ENCODE data around the gene FBXL16. TPM values are rescaled to one million over a fixed set of nuclear protein-coding genes. Genes with fewer than 3 reads are reported as not detected.

The FBXL16 gene
- polyA plus RNA-seq, 1 experiment, result 0.11 TPM

GRCh38 chr16:687499-687898, 18.1 kb downstream of the FBXL16 start:
- TF ChIP-seq CTCF (IDR thresholded peaks at IDR 0.05; ENCODE audit: low read depth, low read length), result no peak
- peaks cover 9% of the 10 kb centered on the region; the same call in 1 of the 2 replicates for H3K9me3 ChIP-seq (ENCODE audit: control insufficient read depth, insufficient read depth, low read length)
- no peak overlapping the region for H3K27ac ChIP-seq (ENCODE audit: low read depth, low read length)
- POLR2A ChIA-PET, result no interaction called here
- peaks cover 6% of the 10 kb centered on the region for H3K27me3 ChIP-seq (ENCODE audit: control insufficient read depth, insufficient read depth, low read length)
- CTCF ChIA-PET, result no interaction called here
- DNase-seq (ENCODE audit: low read depth, low spot score), result no peak
- no peak overlapping the region for H3K4me3 ChIP-seq (ENCODE audit: low read depth, low read length)

- Histone ChIP-seq H3K4me3 (ENCODE audit: low read depth, low read length) (no peak overlapping the region), H3K27ac (ENCODE audit: low read depth, low read length) (no peak overlapping the region), H3K27me3 (ENCODE audit: control insufficient read depth, insufficient read depth, low read length) (no peaks in the 10 kb centered on the region), H3K9me3 (ENCODE audit: control insufficient read depth, insufficient read depth, low read length) (peaks cover 9% of the 10 kb centered on the region; the same call in 1 of the 2 replicates)
- DNase-seq (ENCODE audit: low read depth, low spot score), result no peak
- ChIA-PET POLR2A (no interaction called here), CTCF (interaction anchor here (1.4 kb wide), 1 partner anchor 26 kb away, joined by 3 read pairs; no protein-coding TSS in a partner anchor)
- no peak for TF ChIP-seq CTCF (IDR thresholded peaks at IDR 0.05; ENCODE audit: low read depth, low read length)
Measured at GRCh38 chr16:686459-687260, 18.9 kb downstream of the FBXL16 start.

GRCh38 chr16:685967-686366, 19.6 kb downstream of the FBXL16 start:
- peaks cover 13% of the 10 kb centered on the region; the same call in 1 of the 2 replicates for H3K9me3 ChIP-seq (ENCODE audit: control insufficient read depth, insufficient read depth, low read length)
- H3K4me3 ChIP-seq (ENCODE audit: low read depth, low read length), result no peak overlapping the region
- H3K27ac ChIP-seq (ENCODE audit: low read depth, low read length), result no peak overlapping the region
- no peak for DNase-seq (ENCODE audit: low read depth, low spot score)
- ChIA-PET CTCF (interaction anchor here (0.7 to 1.4 kb wide), 2 partner anchors 26 to 179 kb away, joined by 3 to 4 read pairs; no protein-coding TSS in a partner anchor), POLR2A (no interaction called here)
- peak; percentile 36 for TF ChIP-seq CTCF (IDR thresholded peaks at IDR 0.05; ENCODE audit: low read depth, low read length)
- H3K27me3 ChIP-seq (ENCODE audit: control insufficient read depth, insufficient read depth, low read length), result no peaks in the 10 kb centered on the region

- Histone ChIP-seq H3K27me3 (ENCODE audit: control insufficient read depth, insufficient read depth, low read length) (no peaks in the 10 kb centered on the region), H3K27ac (ENCODE audit: low read depth, low read length) (no peak overlapping the region), H3K9me3 (ENCODE audit: control insufficient read depth, insufficient read depth, low read length) (peaks cover 16% of the 10 kb centered on the region; the same call in 1 of the 2 replicates), H3K4me3 (ENCODE audit: low read depth, low read length) (no peak overlapping the region)
- POLR2A ChIA-PET, result interaction anchor here (0.6 to 1.2 kb wide), 3 partner anchors 16 to 113 kb away, joined by 3 read pairs; no protein-coding TSS in a partner anchor
- no peak for DNase-seq (ENCODE audit: low read depth, low spot score)
- CTCF ChIA-PET, result interaction anchor here (0.6 to 1.4 kb wide), 2 partner anchors 27 to 303 kb away, joined by 3 to 4 read pairs; no protein-coding TSS in a partner anchor
- TF ChIP-seq CTCF (IDR thresholded peaks at IDR 0.05; ENCODE audit: low read depth, low read length), result no peak
Measured at GRCh38 chr16:684961-685696, 20.5 kb downstream of the FBXL16 start.
